Stimulated activated CD4-positive, alpha-beta T cell treated with anti-CD3 and anti-CD28 coated beads, Interleukin-15, amount 100 ng/mL, for 24 hours (primary cell): Measurements from ENCODE around the gene FAM25G.
A peak's percentile ranks its signal among the peaks of the same experiment; 100 is the strongest.
"Not testable (repeated sequence)": the region's sequence is repeated elsewhere in the genome, so short reads cannot be mapped to it uniquely, and the experiment has no call there.

Experiments used
- DNase-seq: peaks from one replicate; pipeline ENCODE4 v3.0.0-alpha.2; 2020

FAM25G gene

GRCh38 chr10:47462577-47463358 is 28.7 kb downstream of the FAM25G start:
- DNase-seq = not testable (repeated sequence)

GRCh38 chr10:47461261-47461687 is 30.2 kb downstream of the FAM25G start:
- DNase-seq = peak; percentile 58

- no peak for DNase-seq
These were observed 32.9 kb downstream of the FAM25G start for GRCh38 chr10:47458466-47459154.

GRCh38 chr10:47457826-47458225 is 33.7 kb downstream of the FAM25G start:
- DNase-seq = no peak

GRCh38 chr10:47457528-47457820 is 34.0 kb downstream of the FAM25G start:
- no peak for DNase-seq

- DNase-seq = no peak
These were observed 34.5 kb downstream of the FAM25G start for GRCh38 chr10:47456794-47457527.

GRCh38 chr10:47456079-47456785 is 35.3 kb downstream of the FAM25G start:
- DNase-seq = no peak

- DNase-seq = not testable (repeated sequence)
These were observed 36.0 kb downstream of the FAM25G start for GRCh38 chr10:47455350-47456078.

- no peak for DNase-seq
These were observed 36.8 kb downstream of the FAM25G start for GRCh38 chr10:47454780-47455058.

- no peak for DNase-seq
These were observed 37.3 kb downstream of the FAM25G start for GRCh38 chr10:47454008-47454779.

GRCh38 chr10:47453141-47454007 is 38.1 kb downstream of the FAM25G start:
- DNase-seq = no peak

GRCh38 chr10:47452495-47453140 is 38.9 kb downstream of the FAM25G start:
- no peak for DNase-seq

GRCh38 chr10:47451998-47452494 is 39.5 kb downstream of the FAM25G start:
- DNase-seq = no peak

GRCh38 chr10:47451273-47451997 is 40.1 kb downstream of the FAM25G start:
- DNase-seq = no peak

- no peak for DNase-seq
These were observed 41.1 kb downstream of the FAM25G start for GRCh38 chr10:47450442-47450841.

- DNase-seq = no peak
These were observed 41.5 kb downstream of the FAM25G start for GRCh38 chr10:47449979-47450378.

- DNase-seq = no peak
These were observed 42.2 kb downstream of the FAM25G start for GRCh38 chr10:47449102-47449978.

- no peak for DNase-seq
These were observed 43.8 kb downstream of the FAM25G start for GRCh38 chr10:47447705-47448104.
